ENCODE data around the gene DOCK11.
"Not testable (repeated sequence)": the region's sequence is repeated elsewhere in the genome, so short reads cannot be mapped to it uniquely, and the experiment has no call there.

The DOCK11 gene

GRCh38 chrX:118570209-118570608, 74.6 kb downstream of the DOCK11 start:
- DNase-seq (ENCODE audit: low spot score): no peak

DNA sequence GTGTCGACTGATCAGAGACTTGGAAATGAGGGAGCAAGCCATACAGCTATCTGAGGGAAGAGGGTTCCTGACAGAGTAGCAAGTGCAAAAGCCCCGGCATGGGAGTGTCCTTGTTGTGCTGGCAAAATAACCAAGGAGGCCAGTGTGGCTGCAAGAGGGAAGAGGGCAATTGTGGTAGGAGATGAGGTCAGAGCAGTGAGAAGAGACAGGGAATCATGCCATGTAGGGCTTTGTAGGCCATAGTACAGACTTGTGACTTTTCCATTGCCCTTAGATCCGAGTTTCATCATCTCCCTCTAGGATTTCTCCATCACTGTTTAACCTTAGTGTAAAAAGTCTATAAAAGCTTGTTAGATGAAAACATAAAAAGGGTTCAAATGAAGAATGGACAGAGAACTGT, 76.2 kb downstream of the DOCK11 start:
- DNase-seq (ENCODE audit: low spot score): no peak

DNA sequence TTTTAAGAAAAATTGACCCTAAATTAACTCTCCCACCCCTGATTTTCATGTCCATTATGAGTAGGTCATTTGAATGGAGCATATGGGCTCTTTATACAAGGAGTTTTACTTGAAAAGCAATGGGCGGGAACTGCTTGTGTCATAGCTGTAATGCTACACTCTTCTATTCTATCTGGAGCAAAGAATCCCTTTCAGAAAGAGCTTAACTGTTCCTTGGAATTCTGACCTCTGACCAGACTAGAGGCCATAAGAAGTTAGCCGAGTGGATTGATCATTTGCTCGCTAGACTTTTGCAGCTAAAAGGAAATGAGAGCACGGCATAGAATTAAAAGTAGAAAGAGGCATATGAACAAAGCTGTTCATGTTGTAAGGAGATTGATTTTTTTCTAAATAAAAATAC, 79.1 kb downstream of the DOCK11 start:
- no peak for DNase-seq (ENCODE audit: low spot score)

DNA sequence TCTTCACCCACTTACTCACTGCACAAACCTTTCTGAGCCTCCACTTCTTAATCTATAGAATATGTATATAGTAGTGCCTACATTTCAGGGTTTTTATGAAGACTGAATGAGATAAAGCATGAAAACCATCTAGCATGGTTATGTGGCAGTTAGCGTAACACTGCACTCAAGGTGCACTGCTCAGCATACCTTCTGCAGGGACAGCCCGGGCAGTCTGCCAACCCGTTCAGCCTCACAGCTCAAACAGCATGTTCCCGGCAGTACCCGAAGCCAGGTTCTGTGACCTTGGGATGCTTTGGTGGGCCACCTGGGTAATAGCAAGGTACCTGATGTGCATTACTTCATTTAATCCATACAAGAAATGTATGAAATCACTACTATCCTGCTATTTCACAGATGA, 81.4 kb downstream of the DOCK11 start:
- no peak for DNase-seq (ENCODE audit: low spot score)

DNA sequence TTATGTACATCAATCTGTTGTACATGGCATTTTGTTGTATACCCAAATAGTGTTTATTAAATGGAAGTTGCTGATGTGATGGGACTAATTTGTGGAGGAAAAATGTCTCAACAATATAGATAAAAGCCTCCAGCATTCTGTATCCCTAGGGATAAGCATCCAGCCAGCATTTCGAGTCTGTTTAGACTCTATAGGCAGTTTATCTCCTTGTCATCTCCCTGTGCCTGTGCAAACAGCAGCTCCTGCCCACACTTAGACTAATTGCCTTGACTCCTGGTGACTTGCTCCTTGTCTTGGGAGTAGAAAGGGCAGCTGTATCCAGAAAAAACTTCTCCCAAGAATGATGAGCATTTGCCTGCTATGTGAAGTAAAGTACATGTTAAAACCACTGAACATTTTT, 83.8 kb downstream of the DOCK11 start:
- no peak for DNase-seq (ENCODE audit: low spot score)

DNA sequence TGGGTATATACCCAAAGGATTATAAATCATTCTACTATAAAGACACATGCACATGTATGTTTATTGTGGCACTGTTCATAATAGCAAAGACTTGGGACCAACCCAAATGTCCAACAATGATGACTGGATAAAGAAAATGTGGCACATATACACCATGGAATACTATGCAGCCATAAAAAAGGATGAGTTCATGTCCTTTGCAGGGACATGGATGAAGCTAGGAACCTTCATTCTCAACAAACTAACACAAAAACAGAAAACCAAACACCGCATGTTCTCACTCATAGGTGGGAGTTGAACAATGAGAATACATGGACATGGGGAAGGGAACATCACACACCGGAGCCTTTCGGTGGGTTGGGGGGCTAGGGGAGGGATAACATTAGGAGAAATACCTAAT, 87.3 kb downstream of the DOCK11 start:
- DNase-seq (ENCODE audit: low spot score): not testable (repeated sequence)

DNA sequence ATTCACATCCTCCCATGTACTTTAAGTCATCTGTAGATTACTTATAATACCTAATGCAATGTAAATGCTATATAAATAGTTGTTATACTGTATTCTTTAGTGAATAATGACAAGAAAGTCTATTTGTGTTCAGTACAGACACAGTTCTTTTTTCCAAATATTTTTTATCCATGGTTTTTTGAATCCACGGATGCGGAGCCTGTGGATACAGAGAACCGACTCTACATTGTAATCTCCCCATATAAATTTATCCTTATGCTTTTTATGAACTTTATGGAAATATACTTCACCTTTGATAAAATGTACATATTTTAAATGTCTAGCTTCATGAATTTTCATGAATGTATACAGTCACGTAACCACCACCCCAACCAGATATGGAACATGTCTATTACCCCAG, 88.2 kb downstream of the DOCK11 start:
- DNase-seq (ENCODE audit: low spot score): no peak

GRCh38 chrX:118585296-118585695, 89.7 kb downstream of the DOCK11 start:
- no peak for DNase-seq (ENCODE audit: low spot score)

- not testable (repeated sequence) for DNase-seq (ENCODE audit: low spot score)
These were observed 90.6 kb downstream of the DOCK11 start for GRCh38 chrX:118586206-118586605.

GRCh38 chrX:118588715-118589114, 93.1 kb downstream of the DOCK11 start:
- no peak for DNase-seq (ENCODE audit: low spot score)

GRCh38 chrX:118589227-118589626, 93.6 kb downstream of the DOCK11 start:
- no peak for DNase-seq (ENCODE audit: low spot score)

DNA sequence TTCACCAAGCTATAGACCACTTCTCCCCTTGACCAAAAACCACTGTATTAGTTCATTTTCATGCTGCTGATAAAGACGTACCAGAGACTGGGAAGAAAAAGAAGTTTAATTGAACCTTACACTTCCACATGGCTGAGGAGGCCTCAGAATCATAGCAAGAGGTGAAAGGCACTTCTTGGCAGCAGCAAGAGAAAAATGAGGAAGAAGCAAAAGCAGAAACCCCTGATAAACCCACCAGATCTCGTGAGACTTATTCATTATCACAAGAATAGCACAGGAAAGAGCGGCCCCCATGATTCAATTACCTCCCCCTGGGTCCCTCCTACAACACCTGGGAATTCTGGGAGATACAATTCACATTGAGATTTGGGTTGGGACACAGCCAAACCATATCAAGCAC, 97.8 kb downstream of the DOCK11 start:
- DNase-seq (ENCODE audit: low spot score): no peak

DNA sequence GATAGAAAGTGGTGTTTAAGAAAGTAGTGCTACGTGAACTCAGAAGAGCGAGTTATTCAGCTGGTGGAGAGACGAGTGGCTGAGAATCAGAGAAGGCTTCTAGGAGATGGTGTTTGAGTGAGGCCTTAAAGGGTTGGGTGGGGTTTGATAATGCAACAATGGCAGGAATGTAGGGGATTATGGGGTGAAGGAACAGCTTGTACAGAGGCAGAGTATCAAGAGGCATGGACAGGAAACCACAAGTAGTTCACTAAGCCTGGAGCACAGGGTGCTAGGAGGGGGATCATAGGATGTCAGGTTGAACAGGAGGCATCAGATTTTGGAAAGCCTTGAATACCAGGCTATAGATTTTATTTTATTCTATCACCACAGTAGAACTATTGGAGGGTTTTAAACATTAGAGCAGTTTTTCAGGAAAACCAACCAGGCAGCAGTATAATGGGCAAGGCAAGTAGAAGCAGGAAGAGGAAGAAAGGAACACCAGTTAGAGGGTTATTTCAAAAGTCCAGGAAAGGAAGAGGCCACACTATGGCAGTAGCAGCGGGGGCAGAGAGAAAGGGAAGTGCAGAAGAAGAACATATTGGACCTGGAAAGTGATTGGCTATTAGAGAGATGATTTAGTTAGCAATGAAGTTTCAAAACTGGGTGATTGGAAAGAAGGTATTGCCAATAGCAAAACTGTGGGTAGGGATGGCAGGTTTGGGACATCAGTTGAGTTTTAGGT, 99.2 kb downstream of the DOCK11 start:
- peak; percentile 9 for DNase-seq (ENCODE audit: low spot score)

- no peak for DNase-seq (ENCODE audit: low spot score)
These were observed 100.0 kb downstream of the DOCK11 start for GRCh38 chrX:118595501-118596042.

DNA sequence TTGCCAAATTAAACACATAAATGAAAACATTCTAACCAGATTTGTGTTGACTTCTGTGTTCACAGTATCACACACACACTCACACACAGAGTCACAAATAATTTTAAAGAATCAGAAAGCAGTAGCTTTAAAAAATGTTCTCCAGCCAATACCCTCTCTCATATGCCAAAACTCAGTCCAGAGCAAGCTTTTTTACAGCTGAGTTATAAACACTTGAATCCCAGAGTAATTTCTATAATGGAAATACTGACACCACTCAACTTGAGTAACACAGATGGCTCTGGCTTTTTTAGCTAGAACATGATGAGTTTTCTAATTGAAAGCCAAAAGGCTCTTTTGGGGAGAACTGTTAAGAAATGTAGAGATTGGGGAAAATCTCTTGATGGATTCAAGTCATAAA, 100.8 kb downstream of the DOCK11 start:
- no peak for DNase-seq (ENCODE audit: low spot score)

- peak; percentile 64 for DNase-seq (ENCODE audit: low spot score)
These were observed 108.4 kb downstream of the DOCK11 start for GRCh38 chrX:118603981-118604380.

- no peak for DNase-seq (ENCODE audit: low spot score)
These were observed 116.7 kb downstream of the DOCK11 start for GRCh38 chrX:118612290-118612689.

DNA sequence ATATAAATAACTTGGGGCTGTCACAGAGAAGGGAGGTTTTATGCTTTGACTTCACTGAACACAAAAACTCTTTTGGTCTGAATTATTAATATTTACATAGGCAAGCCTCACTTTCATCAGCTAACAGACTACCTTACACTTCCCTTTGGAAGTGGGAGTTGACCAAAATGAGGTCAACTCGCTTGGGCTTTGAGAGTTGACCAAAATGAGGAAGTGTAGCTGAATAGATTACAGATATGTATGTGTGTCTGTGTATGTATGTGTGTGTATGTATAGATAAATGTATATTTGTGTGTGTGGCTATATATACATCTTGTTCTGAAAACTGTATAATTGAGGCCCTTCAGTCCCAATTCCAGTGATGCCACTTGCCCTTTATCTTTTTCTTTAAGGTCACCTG, 118.5 kb downstream of the DOCK11 start:
- no peak for DNase-seq (ENCODE audit: low spot score)

DNA sequence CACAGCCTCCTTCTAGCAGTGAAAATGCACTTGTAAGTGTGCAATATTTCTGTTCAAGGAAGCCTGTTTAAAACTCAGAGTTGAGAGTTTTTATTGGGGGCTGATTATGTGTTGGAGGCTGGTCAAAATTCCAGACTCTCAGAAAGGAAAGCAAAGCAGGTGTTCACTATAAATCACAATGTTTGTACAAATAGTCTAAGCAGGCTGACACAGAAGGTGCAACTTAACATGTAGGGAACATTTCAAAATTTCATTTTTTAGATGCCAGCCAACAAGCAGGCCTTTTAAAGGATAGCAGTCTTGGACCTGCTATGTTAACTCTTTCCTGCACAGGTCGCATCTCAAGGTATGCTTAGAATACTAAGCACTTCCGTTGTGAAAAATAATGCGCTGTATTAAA, 119.5 kb downstream of the DOCK11 start:
- no peak for DNase-seq (ENCODE audit: low spot score)

DNA sequence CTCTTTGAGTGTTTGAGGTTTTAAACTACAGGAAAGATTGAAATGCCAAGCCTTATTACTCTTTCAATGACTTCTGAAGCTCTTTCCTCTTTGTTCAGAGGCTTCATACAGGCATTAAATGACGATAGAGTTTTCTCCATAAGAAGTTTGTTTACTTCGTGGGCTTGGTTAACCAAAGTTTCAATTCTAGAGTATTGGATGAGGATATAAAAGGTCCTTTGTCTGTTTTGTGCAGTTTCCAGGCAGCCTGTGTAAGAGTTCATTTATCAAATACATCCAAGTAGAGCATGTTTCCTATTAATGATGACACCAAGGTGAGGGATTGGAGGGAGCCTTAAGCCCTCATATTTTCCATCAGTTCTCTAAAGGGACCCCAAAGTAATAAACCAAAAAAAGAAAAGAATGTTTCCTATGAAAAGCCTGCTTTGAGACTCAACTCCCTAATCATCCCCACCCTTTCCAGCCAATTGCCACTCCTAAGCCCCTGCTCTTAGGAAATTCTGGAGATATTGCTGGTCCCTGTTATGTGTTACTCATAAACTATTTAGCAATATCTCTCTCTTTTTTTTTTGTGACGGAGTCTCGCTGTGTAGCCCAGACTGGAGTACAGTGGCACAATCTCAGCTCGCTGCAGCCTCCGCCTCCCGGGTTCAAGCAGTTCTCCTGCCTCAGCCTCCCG, 125.6 kb downstream of the DOCK11 start:
- no peak for DNase-seq (ENCODE audit: low spot score)

DNA sequence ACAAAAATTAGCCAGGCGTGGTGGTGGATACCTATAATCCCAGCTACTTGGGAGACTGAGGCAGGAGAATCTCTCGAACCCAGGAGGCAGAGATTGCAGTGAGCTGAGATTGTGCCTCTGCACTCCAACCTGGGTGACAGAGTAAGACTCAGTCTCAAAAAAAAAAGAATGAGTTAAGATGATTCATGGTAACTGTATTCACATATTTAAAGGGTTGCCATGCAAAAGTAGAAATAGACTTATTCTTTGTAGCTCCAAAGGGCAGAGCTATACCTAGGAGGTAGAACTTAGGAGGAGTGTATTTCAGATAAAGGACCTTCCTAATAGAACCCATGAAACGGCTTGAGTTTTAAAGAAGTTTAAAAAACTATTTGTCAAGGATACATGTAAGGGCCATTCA, 127.4 kb downstream of the DOCK11 start:
- no peak for DNase-seq (ENCODE audit: low spot score)

- DNase-seq (ENCODE audit: low spot score): no peak
These were observed 130.7 kb downstream of the DOCK11 start for GRCh38 chrX:118626346-118626745.

GRCh38 chrX:118627084-118627758, 131.6 kb downstream of the DOCK11 start:
- no peak for DNase-seq (ENCODE audit: low spot score)
